Raji (cell line): ENCODE data around the gene MISFA.

Experiments used
- POLR2A ChIP-seq: IDR thresholded peaks from 2 replicates; pipeline ENCODE4 v1.6.1; 2011; ENCODE audit warnings: low read depth, low read length, control low read depth; ENCODE audit not compliant: insufficient read depth

The MISFA gene

GRCh38 chr11:18650859-18651557, 51.4 kb downstream of the MISFA start:
- TF ChIP-seq POLR2A: no peak
